Stimulated activated CD8-positive, alpha-beta memory T cell treated with anti-CD3 and anti-CD28 coated beads, Interleukin-15, amount 100 ng/mL, for 24 hours (primary cell): ENCODE results near the gene DSE.

Experiments used
- DNase-seq: peaks from one replicate; pipeline ENCODE4 v3.0.0-alpha.2; 2020; ENCODE audit warnings: low read depth

DSE gene

DNA sequence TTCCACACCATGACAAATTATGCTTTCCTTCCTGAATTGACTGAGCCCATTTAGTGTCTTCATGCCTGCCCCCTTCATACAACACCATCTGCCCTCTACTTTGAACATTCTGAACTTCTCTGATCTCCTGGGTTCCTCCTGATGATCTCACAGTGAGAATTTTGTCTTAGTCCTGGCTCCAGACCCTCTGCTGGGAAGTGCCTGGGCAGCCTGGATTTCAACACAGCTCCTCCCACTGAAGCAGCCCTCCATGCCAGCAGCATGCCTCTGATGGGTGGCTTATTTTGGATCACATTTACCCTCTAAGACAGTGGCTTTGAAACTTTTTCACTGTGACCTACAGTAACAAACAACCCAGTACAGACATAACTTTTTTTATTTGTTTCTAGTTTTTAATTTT is 41.5 kb downstream of the DSE start:
- no peak for DNase-seq

DNA sequence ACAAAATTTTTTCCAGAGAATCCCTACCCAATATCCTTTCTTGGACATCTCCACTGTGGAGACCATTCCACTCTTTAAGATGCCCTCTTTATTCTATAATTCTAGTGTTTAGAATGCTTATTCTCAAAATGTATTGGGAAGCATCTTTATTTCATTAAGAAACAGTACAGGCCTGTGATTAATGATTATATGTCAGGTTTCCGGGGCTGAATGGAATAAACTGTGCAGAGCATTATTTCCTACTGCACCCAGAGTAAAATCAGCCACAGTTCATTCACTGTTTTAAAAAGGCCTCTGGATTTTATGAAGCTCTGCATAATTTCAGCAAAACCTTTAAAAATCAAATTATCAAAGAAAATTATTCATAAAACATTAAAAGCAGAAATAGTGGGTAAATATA is 42.6 kb downstream of the DSE start:
- DNase-seq = no peak

DNA sequence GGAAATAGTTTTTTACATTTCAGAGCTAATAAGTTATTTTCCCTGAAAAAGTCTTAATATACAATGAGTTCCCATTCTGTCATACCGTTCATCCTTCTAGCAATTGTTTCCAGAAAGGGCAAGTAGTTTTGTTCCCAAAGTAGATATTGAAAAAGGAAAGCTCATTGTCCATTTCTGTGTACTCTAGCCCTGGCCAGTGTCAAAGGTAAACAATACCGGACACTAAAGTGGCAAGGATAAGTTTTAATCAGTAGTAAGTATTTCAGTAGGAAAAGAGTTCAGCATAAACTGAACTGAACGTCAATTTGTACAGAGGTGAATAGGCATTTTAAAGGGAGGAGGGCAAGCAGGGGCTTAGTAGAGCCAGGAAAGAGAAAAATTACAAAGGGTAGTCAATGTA is 46.9 kb downstream of the DSE start:
- DNase-seq = no peak

DNA sequence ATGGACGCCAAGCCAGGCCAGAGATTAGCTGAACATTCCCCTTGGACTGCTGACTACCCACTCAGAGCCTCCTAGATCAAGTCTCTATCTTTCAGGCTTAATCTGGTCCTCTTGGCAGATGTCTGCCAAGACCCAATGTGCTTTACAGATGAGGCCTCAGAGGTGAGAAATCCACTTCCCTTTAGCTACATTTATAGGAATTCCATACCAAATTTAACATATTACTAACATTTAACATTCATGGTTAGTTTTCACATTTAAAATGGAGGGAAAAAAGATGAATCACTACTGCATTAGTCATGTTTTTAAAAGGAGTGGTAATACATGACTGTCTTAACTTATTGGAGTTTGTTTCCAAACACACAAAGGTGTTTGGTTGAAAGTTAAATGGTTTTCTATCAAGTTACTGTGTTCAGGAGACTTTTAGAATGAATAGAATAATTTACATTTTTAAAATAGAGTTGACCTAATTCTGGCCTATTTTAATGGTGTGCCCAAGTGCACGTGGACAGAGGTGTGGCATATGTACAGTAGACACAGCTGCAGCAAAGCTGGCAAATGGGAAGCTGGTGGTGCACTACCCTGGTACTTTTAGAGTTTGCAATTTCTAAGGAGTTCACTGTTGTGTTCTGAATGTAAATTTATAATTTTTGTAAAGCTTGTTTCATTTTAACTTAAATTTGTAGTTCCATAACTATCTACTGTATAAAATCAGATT is 48.5 kb downstream of the DSE start:
- DNase-seq = no peak

DNA sequence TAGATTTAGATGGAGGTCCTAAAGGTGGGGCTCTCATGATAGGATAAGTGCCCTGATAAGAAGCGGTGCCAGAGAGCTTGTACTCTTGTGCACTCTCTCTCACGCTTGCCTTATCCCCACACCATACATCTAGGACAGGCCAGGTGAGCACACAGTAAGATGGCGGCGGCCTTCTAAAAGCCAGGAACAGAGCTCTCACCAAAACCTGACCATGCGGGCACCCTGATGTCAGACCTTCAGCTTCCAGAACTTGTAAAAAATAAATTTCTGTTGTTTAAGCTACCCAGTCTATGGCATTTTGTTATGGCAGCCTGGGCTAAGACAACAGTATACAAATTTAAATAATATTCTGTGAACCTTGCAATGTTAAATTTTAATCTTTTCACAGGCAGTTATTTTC is 49.6 kb downstream of the DSE start:
- DNase-seq = no peak

DNA sequence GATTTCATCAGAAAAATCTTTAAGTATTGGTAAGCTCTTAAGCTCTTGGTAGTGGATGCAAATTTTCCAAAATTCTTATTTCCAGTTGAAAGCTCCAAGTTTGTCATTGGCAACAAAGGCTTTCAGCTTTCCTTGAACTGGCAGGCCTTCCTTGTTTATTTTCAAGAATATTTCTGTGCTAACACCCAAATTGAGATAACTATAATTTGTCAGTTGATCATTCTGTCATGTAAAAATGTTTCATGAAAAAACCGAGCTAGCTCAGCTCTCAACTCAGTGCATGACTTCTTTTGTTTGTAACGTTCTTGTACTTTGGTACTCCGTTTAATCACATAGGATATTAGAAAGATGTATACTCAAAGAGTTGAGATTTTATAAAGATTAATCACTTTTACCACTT is 51.5 kb downstream of the DSE start:
- no peak for DNase-seq

DNA sequence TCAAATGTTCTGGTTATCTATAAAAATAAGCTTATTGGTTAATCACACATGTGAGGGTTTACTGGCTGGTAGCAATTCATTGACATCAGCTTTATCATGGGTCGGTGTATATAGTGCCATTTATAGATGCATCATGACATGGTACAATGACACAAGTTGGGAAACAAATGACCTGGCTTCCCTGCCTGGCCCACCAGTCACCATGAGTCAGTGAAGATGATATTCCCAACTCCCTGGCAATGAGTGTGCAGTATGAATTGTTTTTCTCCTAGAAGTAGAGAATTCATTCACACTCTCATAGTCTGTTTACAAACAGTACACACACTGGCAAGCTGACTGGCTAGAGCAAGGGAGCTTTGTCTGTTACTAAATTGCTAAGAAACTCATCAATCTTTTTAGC is 53.3 kb downstream of the DSE start:
- DNase-seq = no peak

DNA sequence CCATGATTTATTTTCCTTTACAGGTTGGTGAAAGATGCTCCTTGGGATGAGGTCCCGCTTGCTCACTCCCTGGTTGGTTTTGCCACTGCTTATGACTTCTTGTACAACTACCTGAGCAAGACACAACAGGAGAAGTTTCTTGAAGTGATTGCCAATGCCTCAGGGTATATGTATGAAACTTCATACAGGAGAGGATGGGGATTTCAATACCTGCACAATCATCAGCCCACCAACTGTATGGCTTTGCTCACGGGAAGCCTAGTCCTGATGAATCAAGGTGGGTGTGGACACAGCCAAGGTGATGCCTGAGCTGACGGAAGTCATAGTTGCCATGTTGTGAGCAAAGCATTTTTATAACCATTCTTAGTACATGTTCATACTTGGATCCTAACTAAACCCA is 55.8 kb downstream of the DSE start:
- DNase-seq = no peak

DNA sequence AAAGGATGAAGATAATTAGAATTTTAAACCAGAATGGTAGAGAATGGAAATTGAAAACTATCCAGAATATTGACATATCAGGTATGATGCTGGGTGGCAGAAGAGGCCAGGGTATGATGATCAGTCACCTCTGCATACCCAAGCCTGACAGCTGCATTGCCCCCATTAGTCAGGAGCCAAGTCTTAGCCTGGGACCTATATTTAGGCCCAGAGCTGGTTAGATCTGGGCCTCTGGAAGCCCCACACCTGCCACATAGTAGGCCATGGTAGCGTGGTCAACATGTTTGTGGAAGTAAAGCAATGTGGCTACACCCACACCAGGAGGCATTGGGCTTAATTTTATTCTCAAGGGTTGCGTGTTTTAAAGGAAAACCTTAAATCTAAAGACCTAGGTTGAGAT is 58.4 kb downstream of the DSE start:
- DNase-seq = no peak

DNA sequence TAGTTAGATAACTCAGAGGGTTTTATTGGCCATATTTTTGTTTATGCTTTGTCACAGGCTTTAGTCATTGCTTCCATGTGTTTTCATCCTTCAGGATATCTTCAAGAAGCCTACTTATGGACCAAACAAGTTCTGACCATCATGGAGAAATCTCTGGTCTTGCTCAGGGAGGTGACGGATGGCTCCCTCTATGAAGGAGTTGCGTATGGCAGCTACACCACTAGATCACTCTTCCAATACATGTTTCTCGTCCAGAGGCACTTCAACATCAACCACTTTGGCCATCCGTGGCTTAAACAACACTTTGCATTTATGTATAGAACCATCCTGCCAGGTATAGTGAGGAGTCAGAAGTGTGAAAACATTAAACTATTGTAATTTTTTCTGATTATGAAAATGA is 60.1 kb downstream of the DSE start:
- DNase-seq = no peak

DNA sequence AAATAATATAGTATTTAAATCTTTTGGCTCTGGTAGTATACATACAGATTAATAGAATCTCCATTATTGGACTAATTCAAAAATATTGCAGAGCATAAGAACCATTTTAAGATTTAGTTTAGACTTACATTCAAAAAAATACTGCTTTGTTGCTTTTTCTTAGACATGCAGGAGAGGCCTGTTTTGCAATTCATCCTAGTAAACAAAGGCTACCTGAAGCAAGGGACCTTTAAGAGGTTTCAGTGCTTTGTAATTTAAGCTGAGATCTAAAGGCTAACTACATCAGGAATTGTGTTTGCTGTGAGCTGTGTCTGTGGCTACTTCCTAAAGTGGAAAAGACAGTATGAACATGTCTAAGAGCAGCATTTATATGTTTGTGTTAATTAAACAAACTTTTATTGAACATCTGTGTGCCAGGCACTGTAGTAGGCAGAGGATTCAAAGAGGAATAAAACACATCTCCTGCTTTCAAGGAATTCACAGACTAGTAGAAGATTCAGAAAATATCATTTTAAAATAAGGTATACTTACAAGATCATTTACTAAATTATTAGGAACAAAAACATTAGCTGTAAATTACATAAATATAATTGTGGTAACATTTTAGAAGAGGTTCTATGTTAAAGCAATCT is 61.3 kb downstream of the DSE start:
- no peak for DNase-seq

DNA sequence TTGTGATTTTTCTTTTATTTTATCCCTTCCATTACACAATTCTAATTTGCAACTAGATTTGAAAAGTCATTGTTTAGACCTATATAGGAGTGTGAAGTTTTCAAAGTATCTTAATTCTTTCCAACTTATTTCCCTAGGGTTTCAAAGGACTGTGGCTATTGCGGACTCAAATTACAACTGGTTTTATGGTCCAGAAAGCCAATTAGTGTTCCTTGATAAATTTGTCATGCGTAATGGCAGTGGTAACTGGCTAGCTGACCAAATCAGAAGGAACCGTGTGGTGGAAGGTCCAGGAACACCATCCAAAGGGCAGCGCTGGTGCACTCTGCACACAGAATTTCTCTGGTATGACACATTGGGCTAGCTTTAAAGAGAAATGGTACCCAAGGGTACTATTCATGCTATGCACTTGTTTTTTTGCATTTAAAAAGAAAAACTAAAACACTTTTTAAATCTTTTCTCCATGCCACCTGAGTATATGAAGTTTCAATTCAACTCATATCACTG is 62.5 kb downstream of the DSE start:
- DNase-seq = no peak

DNA sequence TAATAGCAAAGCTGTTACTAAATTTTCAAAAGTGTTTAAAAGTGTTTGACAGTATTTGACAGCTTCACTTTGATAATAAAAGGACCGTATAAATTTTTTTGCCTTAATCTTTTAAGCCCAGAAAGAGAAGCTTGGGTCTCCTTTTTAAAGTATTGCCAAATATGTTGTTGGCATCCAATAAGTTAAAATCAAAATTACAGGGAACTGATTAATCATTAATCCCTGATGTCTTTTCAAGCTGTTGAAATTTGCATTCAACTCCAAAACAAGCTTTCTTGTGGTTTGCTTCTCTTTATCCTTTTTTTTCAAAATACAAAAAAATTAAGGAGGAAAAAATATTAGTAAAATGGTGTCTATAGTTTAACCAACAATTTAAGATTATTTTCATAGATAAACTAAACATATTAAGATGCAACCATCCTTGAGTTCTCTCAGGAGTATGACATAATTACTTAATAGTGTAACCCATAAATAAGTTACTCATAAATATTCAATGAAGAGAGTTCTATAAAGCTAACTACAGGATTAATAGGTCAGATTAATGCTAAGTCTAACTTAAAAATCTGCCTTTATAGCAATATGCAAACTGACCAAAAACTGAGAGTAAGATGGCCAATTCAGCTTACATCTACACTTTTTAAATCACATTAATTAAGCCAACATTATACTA is 63.4 kb downstream of the DSE start:
- no peak for DNase-seq

DNA sequence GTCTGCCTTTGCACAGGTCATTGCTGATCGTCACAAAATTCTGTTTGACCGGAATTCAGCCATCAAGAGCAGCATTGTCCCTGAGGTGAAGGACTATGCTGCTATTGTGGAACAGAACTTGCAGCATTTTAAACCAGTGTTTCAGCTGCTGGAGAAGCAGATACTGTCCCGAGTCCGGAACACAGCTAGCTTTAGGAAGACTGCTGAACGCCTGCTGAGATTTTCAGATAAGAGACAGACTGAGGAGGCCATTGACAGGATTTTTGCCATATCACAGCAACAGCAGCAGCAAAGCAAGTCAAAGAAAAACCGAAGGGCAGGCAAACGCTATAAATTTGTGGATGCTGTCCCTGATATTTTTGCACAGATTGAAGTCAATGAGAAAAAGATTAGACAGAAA is 65.8 kb downstream of the DSE start:
- DNase-seq = no peak

DNA sequence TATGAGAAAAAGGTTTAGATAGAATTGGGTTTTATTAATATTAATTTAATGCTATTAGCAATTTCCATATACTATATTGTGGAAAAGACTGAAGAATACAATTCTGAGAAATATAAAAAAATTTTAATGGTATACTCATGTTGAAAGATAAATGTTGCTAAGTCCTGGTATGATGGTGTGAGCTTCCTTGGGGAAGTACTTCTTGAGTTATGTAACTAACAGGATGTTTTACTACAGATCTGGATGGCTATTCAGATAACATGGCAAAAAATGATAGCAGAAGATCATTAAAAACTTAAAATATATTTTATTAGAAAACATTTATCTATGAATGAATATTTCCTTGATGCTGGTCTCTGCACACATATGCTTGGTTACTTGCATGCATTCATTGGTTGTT is 66.9 kb downstream of the DSE start:
- DNase-seq = no peak

DNA sequence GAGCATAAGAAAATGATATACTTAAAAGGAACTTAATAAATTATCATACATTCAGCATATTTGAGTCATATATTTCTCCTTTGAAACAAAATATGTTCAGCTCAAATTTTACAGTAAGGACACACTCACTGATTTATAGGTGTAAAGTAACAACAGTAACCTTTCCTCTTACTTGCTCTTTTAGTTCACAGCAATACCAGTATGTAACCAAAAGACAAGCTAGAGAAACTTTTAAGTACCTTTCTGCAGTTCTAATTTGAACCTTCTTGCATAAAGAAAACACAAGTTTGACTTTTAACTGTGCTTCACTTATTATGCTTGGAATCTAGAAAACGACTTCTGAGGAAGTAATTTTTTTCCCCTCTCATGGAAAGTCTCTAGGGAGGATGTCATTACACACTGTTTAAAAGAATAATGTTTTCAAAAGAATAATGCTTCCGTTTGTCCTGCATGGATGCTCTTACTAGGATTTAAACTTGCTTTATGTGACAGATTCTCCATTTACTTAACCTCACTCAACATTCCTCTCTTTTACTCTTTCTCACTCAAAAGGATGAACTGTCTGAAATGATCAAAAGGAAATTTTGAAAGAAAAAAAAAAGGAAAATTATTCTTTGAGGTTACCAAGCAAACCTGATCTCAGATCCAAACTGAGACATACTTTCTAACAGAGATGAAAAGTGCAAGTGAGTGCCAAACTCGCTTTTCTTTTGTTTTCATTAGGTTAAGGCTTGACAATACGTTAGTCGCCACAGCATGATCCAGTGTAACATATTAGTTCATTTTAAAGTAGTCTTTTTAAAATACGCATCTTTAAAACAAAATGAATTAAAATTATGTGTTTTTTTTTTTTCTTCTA is 68.1 kb downstream of the DSE start:
- DNase-seq = no peak

DNA sequence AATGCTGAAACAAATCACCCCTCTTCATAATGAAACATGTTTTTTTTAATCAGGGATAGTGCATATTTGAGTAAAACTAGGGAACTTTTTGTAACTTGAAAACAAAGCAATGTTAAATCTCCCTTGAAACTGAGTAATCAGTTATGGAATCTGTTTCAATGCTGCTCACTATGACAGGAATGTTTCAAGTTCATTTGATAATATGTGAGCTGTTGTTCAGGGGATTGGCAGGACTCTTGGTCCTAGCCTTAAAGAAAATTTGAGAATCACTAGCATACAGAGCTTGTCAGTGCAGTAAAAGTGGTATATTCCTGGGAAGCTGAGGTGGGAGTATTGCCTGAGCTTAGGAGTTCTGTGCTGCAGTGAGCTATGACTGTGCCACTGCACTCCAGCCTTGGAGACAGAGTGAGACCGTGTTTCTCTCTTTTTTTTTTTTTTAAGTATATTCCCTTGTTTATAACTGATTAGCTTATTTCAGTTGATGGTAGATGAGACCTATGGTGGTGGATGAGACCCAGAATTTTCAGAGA is 68.8 kb downstream of the DSE start:
- no peak for DNase-seq

DNA sequence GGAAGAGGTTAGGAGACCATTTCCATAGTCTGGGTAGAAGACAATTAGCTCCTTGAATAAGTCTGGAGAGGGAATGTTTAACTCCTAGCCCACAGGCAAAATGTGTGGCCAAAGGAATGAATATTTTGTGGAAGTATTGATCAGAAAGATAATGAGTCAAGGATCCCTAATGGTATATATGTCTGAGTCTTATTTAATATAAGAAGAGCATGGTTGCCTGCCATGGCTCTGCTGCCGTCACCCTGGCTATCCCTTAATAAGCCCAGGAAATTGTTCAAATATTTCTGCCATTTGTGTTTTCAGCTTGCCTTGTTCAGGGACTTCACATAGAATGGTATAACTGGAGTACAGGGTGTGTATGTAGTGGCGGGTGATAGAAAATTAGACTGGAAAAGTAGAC is 72.4 kb downstream of the DSE start:
- DNase-seq = no peak

DNA sequence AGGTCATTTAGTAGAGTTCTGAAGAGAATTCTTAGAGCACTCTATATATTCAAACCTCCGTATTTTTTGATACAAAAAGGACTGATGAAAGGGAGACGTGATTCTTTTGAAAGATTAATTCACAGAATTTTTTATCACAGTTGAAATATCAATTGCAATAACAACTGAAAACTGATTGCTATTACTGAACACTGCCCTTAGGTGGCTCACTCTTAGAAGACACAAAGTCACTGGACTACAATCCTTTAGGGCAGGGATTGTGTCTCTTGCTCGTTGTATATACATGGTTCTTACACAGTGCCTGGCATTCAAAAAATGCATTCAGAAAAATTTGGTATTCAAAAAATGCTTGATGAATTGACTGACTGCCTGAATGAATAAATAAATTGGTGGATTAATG is 73.3 kb downstream of the DSE start:
- no peak for DNase-seq

DNA sequence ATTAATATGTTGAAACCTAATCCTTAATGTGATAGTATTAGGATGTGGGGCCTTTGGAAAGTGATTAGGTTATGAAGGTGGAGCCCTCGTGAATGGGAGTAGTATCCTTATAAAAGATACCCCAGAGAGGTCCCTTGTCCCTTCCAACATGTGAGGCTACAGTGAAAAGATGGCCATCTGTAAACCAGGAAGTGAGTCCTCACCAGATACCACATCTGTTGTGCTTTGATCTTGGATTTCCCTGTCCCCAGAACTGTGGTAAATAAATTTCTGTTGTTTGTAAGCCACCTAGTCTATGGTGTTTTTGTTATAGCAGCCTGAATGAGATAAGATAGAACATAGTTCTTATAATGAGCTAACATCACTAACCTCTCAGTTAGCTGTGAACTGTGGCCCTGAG is 73.8 kb downstream of the DSE start:
- no peak for DNase-seq

DNA sequence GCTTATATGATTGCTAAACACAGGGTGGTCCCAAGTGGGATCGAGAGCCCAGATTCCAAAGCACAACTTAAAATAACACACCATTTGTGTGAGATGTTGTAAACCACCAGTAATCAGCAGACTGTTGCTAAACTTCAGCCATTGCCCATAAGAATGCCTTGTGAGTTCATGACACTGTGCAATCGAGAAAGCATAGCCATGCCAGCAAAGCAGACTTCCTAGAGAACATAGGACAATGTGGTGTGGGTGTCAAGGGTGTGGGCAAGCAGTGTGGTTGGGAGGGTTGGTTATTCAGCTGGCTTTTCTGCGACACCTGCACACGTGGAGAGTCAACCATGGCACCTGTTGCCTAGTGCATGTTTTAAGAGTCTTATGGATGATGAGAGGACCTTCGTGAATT is 74.4 kb downstream of the DSE start:
- DNase-seq = no peak

DNA sequence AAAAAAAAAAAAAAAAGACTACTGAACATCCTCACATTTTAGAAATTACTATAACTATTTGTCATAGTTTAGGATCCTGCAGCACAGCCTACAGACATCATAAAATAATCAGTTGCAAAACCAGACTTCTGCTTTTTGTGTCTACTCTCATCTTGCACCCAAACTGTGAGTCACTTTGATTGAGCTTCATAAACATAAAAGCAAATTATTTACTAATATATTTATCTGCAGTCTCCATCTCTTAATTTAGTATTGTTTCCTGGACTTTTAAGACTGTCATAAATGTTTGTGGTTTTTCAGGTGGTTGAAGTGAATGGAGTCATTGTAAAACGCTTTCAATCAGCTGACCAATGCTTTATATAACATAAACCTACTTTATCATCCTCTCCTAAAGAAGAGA is 75.7 kb downstream of the DSE start:
- no peak for DNase-seq
